Tibial nerve (tissue), 4 donors: ENCODE measurements around the gene NLRP3. TPM values are rescaled to one million over a fixed set of nuclear protein-coding genes. Genes with fewer than 3 reads are reported as not detected.

Source experiments
- DNase-seq, 2 donors: peaks; one replicate each; pipeline ENCODE4 v3.0.0-alpha.2; 2019; ENCODE audit warnings: low spot score in 2 of 2
- H3K27ac ChIP-seq, 4 donors: fragments of 200-600 bp; sonication (generic) in 3 of 4; one replicate each; pipeline ENCODE4 v1.5.1; 2017 to 2019; ENCODE audit warnings: mild to moderate bottlenecking in 1 of 4
- H3K27me3 ChIP-seq, 2 donors: fragments of 200-600 bp; sonication (generic) in 1 of 2; one replicate each; pipeline versions ENCODE4 v1.5.1 to v1.6.0; 2017 to 2019
- H3K36me3 ChIP-seq, 3 donors: fragments of 200-600 bp; sonication (generic); one replicate each; pipeline ENCODE4 v1.5.1; 2018 to 2019
- H3K4me1 ChIP-seq, 4 donors: fragments of 200-600 bp; sonication (generic) in 3 of 4; one replicate each; pipeline ENCODE4 v1.5.1; 2017 to 2019
- H3K4me3 ChIP-seq, 4 donors: fragments of 200-600 bp; sonication (generic) in 3 of 4; one replicate each; pipeline ENCODE4 v1.5.1; 2017 to 2019; ENCODE audit warnings: mild to moderate bottlenecking in 1 of 4, moderate library complexity in 1 of 4
- H3K9me3 ChIP-seq, 4 donors: fragments of 200-600 bp; sonication (generic) in 3 of 4; one replicate each; pipeline ENCODE4 v1.5.1; 2017 to 2019
- EP300 ChIP-seq, 2 donors: sonication (generic); formaldehyde crosslinking; IDR thresholded peaks; one replicate each; pipeline ENCODE4 v1.6.1; 2017; ENCODE audit warnings: antibody characterized with exemption in 2 of 2, mild to moderate bottlenecking in 1 of 2
- POLR2A ChIP-seq, 2 donors: fragments of 450-650 bp; IDR thresholded peaks; one replicate each; pipeline ENCODE4 v1.6.1; 2017; ENCODE audit warnings: antibody characterized with exemption in 2 of 2, mild to moderate bottlenecking in 2 of 2, moderate library complexity in 2 of 2
- WGBS, 2 donors: methylation state at CpG; one replicate each; pipeline ENCODE4 v1.1.5; 2018; 5-methylcytosine and 5-hydroxymethylcytosine counted together
- total RNA-seq, 4 donors: library from RNA; depleted of rRNA; stranded (reverse); fragments of >200 nt; gene quantifications; one replicate each; pipeline ENCODE4 v1.1.0, GENCODE V29; 2016
- TF ChIP-seq, protein P1 (sequence below), 5 experiments: fragments of 200-600 bp in 3 of 5; fragments of 450-650 bp in 2 of 5; sonication (generic) in 3 of 5; IDR thresholded peaks; one replicate each; pipeline ENCODE4 v1.5.1; 2016 to 2019; ENCODE audit warnings: antibody characterized with exemption in 5 of 5, mild to moderate bottlenecking in 3 of 5, moderate library complexity in 2 of 5

Gene NLRP3
- total RNA-seq, 4 donors from 2014 or later, result 1.3 to 4.9 (median 3.1) TPM

DNA sequence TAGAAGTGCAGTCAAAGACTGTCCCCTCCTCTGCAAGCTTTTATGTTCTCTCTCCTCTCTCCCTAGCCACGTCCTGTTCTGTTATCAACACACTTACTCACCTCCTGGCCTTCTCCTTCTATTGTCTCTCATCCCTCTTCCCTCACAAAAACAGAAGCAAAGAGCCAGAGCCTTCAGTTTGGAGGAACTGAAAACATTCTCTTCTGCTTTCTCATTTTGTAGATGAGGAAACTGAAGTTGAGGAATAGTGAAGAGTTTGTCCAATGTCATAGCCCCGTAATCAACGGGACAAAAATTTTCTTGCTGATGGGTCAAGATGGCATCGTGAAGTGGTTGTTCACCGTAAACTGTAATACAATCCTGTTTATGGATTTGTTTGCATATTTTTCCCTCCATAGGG, 1.9 kb downstream of the NLRP3 start:
- Histone ChIP-seq H3K4me1 (no peaks in the 10 kb centered on the region), H3K27me3 (no peaks in the 10 kb centered on the region), H3K4me3 (no peak overlapping the region), H3K27ac (no peak overlapping the region), H3K36me3 (no peaks in the 10 kb centered on the region), H3K9me3 (no peaks in the 10 kb centered on the region)
- TF ChIP-seq, protein P1, sequence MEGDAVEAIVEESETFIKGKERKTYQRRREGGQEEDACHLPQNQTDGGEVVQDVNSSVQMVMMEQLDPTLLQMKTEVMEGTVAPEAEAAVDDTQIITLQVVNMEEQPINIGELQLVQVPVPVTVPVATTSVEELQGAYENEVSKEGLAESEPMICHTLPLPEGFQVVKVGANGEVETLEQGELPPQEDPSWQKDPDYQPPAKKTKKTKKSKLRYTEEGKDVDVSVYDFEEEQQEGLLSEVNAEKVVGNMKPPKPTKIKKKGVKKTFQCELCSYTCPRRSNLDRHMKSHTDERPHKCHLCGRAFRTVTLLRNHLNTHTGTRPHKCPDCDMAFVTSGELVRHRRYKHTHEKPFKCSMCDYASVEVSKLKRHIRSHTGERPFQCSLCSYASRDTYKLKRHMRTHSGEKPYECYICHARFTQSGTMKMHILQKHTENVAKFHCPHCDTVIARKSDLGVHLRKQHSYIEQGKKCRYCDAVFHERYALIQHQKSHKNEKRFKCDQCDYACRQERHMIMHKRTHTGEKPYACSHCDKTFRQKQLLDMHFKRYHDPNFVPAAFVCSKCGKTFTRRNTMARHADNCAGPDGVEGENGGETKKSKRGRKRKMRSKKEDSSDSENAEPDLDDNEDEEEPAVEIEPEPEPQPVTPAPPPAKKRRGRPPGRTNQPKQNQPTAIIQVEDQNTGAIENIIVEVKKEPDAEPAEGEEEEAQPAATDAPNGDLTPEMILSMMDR (IDR thresholded peaks at IDR 0.05), result no peak
- TF ChIP-seq POLR2A (IDR thresholded peaks at IDR 0.05) (no peak), EP300 (IDR thresholded peaks at IDR 0.05) (peak in 1 of 2 donors; percentile 64)
- no peak for DNase-seq
- 75 to 80% methylated on average over 5 of the region's 5 CpGs for WGBS, 2 donors

DNA sequence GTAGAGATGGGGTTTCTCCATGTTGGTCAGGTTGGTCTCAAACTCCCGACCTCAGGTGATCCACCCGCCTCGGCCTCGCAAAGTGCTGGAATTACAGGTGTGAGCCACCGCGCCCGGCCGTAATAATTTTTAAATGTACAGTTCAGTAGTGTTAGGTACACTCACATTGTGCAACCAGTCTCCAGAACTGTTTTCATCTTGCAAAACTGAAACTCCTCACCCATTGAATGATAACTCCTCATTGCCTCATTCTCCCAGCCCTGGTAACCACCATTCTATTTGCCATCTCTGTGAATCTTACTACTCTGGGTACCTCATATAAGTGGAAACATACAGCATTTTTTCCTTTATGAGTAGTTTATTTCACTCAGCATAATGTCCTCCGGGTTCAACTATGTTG, 3.4 kb downstream of the NLRP3 start:
- no peak for DNase-seq
- WGBS, 2 donors, result 95 to 98% methylated on average over 9 of the region's 9 CpGs
- H3K36me3 ChIP-seq, result peaks cover 0 to 4% (median 0%) of the 10 kb centered on the region in 3 donors
- H3K4me1 ChIP-seq, result no peaks in the 10 kb centered on the region
- no peak overlapping the region for H3K27ac ChIP-seq
- TF ChIP-seq, protein P1 (IDR thresholded peaks at IDR 0.05), result no peak
- TF ChIP-seq EP300 (IDR thresholded peaks at IDR 0.05), result no peak
- no peak for TF ChIP-seq POLR2A (IDR thresholded peaks at IDR 0.05)
- H3K4me3 ChIP-seq, result no peak overlapping the region
- H3K9me3 ChIP-seq, result no peaks in the 10 kb centered on the region
- H3K27me3 ChIP-seq, result no peaks in the 10 kb centered on the region

DNA sequence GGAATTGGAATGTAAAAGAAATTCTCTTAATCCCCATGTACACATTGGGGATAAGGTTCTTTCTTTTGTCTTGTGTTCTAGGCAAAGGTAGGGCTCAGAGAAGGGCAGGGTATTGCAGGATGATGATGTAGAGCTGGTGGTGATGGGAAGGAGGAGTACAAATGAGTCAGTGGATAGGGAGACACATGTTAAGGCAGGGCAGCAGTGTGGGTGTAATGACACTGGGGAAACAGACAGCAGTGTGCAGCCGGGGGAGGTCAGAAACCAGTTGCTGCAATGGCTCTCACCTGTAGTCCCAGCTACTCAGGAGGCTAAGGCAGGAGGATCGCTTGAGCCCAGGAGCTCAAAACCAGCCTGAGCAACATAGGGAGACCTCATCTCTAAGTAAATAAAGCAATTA, 5.1 kb downstream of the NLRP3 start:
- Histone ChIP-seq H3K4me1 (no peaks in the 10 kb centered on the region), H3K27me3 (no peaks in the 10 kb centered on the region), H3K4me3 (no peak overlapping the region), H3K9me3 (no peaks in the 10 kb centered on the region), H3K27ac (no peak overlapping the region), H3K36me3 (peaks cover 0 to 9% (median 0%) of the 10 kb centered on the region in 3 donors)
- 75 to 76% methylated on average over 2 of the region's 2 CpGs for WGBS, 2 donors
- DNase-seq, result no peak
- TF ChIP-seq EP300 (IDR thresholded peaks at IDR 0.05), result no peak

DNA sequence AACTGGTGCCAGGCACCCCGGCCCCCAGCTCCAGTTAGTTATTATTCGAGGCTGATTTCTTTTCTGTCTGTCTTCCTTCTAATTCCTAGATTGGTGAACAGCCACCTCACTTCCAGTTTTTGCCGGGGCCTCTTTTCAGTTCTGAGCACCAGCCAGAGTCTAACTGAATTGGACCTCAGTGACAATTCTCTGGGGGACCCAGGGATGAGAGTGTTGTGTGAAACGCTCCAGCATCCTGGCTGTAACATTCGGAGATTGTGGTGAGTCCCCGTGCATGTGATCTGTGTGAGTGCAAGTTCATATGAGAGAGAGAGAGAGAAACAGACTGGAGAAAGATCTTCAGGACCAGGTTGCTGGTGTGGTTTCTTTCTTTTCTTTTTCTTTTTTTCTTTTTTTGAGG, 13.5 kb downstream of the NLRP3 start:
- Histone ChIP-seq H3K4me1 (no peaks in the 10 kb centered on the region), H3K36me3 (peaks cover 0 to 3% (median 0%) of the 10 kb centered on the region in 3 donors), H3K9me3 (no peaks in the 10 kb centered on the region), H3K27me3 (no peaks in the 10 kb centered on the region), H3K27ac (no peak overlapping the region), H3K4me3 (no peak overlapping the region)
- peak in 1 of 2 donors; percentile 22 for DNase-seq
- 52 to 54% methylated on average over 6 of the region's 6 CpGs for WGBS, 2 donors
- TF ChIP-seq EP300 (IDR thresholded peaks at IDR 0.05), result no peak
- no peak for TF ChIP-seq POLR2A (IDR thresholded peaks at IDR 0.05)
- TF ChIP-seq, protein P1 (IDR thresholded peaks at IDR 0.05), result no peak

DNA sequence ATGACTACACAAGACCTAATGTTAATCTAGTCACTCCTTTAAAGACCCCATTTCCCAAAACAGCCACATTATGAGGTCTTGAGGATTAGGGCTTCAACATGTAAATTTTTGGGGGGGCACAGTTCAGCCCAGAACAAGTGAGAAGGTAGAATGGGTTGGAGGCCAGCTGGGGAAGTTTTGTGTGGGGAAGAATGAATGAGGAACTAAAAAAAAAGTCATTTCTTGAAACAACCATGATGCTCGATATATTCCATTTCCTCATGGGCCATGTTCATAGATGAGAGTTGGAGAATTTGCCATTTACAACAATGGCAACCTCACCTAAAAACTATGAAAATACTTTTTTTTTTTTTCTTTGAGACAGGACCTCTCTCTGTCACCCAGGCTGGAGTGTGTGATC, 14.5 kb downstream of the NLRP3 start:
- H3K27me3 ChIP-seq, result no peaks in the 10 kb centered on the region
- DNase-seq, result no peak
- H3K27ac ChIP-seq, result no peak overlapping the region
- TF ChIP-seq POLR2A (IDR thresholded peaks at IDR 0.05), result no peak
- TF ChIP-seq, protein P1 (IDR thresholded peaks at IDR 0.05), result no peak
- no peak for TF ChIP-seq EP300 (IDR thresholded peaks at IDR 0.05)
- H3K4me3 ChIP-seq, result no peak overlapping the region
- H3K4me1 ChIP-seq, result no peaks in the 10 kb centered on the region
- H3K36me3 ChIP-seq, result no peaks in the 10 kb centered on the region
- WGBS, 2 donors, result 78 to 81% methylated on average over 1 of the region's 1 CpG
- H3K9me3 ChIP-seq, result no peaks in the 10 kb centered on the region

DNA sequence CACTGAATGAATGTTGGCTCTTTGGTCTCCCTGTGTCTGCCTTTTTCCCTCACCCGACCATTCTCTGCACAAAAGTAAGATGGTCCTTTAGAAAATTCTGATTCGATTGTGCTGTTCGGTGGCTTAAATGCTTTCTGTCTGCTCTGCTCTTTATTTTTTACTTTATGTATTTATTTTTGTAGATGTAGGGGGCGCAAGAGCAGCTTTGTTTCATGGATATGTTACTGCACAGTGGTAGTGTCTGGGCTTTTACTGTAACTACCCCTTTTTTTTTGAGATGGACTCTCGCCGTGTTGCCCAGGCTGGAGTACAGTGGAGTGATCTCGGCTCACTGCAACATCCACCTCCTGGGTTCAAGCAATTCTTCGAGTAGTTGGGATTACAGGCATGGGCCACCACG, 15.7 kb downstream of the NLRP3 start:
- 90% methylated on average over 9 of the region's 9 CpGs for WGBS, 2 donors
- TF ChIP-seq EP300 (IDR thresholded peaks at IDR 0.05), result no peak
- TF ChIP-seq, protein P1 (IDR thresholded peaks at IDR 0.05), result no peak
- no peak for TF ChIP-seq POLR2A (IDR thresholded peaks at IDR 0.05)
- H3K27ac ChIP-seq, result no peak overlapping the region
- DNase-seq, result no peak
- no peaks in the 10 kb centered on the region for H3K27me3 ChIP-seq
- no peaks in the 10 kb centered on the region for H3K9me3 ChIP-seq
- H3K36me3 ChIP-seq, result no peaks in the 10 kb centered on the region
- H3K4me3 ChIP-seq, result no peak overlapping the region
- H3K4me1 ChIP-seq, result no peaks in the 10 kb centered on the region
